ENCODE measurements around the gene ATG13. TPM values are rescaled to one million over a fixed set of nuclear protein-coding genes. Genes with fewer than 3 reads are reported as not detected.
A peak's percentile ranks its signal among the peaks of the same experiment; 100 is the strongest.

Gene ATG13
- total and polyA plus RNA-seq, 11 donors, result 26.7 to 74.8 (median 48.7) TPM

DNA sequence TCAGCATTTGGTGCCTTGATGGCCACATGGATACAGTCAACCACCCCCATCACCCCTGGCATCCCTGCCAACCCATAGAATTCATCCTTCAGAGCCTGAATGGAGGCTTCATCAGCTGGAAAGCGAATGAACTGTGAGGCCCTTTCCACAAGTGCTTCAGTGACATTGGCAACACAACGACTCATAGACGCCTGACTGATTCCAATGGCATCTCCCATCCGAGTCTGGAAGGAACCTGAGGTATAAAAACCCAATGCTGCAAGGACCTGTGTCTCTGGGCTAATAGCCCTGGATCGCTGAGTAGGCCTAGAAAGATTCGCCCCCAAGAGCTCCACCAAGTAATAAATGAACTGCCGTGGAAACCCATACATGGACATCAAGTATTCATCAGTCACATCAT lies 1.6 kb upstream of the ATG13 start:
- Histone ChIP-seq H3K27me3 (no peaks in the 10 kb centered on the region), H3K27ac (no peak overlapping the region), H3K36me3 (peaks cover 0 to 8% (median 3%) of the 10 kb centered on the region in 9 donors), H3K4me3 (no peak overlapping the region), H3K9me3 (no peaks in the 10 kb centered on the region), H3K4me1 (peaks cover 0 to 59% (median 27%) of the 10 kb centered on the region in 12 donors)
- DNase-seq (no peak), ATAC-seq (no peak)
- WGBS, 4 donors, result 96 to 98% (median 96%) methylated on average over 7 of the region's 7 CpGs
- TF ChIP-seq POLR2A (IDR thresholded peaks at IDR 0.05), result no peak
- TF ChIP-seq, protein P1, sequence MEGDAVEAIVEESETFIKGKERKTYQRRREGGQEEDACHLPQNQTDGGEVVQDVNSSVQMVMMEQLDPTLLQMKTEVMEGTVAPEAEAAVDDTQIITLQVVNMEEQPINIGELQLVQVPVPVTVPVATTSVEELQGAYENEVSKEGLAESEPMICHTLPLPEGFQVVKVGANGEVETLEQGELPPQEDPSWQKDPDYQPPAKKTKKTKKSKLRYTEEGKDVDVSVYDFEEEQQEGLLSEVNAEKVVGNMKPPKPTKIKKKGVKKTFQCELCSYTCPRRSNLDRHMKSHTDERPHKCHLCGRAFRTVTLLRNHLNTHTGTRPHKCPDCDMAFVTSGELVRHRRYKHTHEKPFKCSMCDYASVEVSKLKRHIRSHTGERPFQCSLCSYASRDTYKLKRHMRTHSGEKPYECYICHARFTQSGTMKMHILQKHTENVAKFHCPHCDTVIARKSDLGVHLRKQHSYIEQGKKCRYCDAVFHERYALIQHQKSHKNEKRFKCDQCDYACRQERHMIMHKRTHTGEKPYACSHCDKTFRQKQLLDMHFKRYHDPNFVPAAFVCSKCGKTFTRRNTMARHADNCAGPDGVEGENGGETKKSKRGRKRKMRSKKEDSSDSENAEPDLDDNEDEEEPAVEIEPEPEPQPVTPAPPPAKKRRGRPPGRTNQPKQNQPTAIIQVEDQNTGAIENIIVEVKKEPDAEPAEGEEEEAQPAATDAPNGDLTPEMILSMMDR (IDR thresholded peaks at IDR 0.05), result no peak
- intact Hi-C loops (cut with DNase I), result loop anchor here in 9 of 10 donors (2.0 to 10.0 kb wide), 8 partner anchors 21 to 231 kb away; partner anchors contain the start of genes CHRM4 (in 4 of the 9), MDK (in 3 of the 9), ARHGAP1 (in 2 of the 9) and ZNF408 (in 2 of the 9)

DNA sequence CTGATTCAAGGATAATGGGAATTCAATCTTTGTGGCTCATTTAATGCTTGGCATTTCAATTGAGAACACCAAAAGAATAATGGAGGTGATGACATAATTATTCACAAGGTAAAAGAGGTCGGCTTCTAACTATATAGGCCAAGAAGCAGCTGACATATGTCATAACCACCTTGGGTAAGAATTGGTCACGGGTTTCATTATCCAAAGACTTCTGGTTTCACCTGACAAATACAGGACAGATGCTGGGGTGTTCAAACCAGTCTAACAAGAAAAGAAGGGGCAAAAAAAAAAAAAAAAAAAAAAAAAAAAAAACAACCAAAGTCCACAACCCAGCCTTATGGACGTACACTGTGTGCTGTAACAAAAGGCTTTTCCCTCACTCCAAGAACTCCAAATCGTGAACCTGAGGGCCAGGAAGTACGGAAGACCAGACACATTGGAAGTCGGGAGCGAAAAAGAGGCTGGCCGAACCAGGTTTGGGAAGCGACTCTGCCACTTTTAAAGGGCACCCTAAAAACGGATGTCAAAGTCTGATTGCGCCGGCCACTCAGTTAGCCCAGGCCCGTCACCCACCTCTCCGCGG lies 711 bp upstream of the ATG13 start:
- no peaks in the 10 kb centered on the region for H3K9me3 ChIP-seq
- ATAC-seq, result peak in 2 of 4 donors; percentile 2 to 8
- DNase-seq, result no peak
- peak overlapping the region; percentile 85 to 97 (median 92) for H3K27ac ChIP-seq
- peaks cover 0 to 17% (median 12%) of the 10 kb centered on the region in 9 donors for H3K36me3 ChIP-seq
- no peaks in the 10 kb centered on the region for H3K27me3 ChIP-seq
- H3K4me1 ChIP-seq, result peaks cover 0 to 55% (median 27%) of the 10 kb centered on the region in 12 donors
- TF ChIP-seq POLR2A (IDR thresholded peaks at IDR 0.05), result peak in 1 of 2 donors; percentile 64
- TF ChIP-seq, protein P1 (IDR thresholded peaks at IDR 0.05), result no peak
- H3K4me3 ChIP-seq, result peak overlapping the region; percentile 67 to 99 (median 92)
- 2 to 5% (median 3%) methylated on average over 10 to 15 of the region's 15 CpGs for WGBS, 4 donors
- intact Hi-C loops (cut with DNase I), result loop anchor here in 9 of 10 donors (2.0 to 10.0 kb wide), 8 partner anchors 22 to 232 kb away; partner anchors contain the start of genes CHRM4 (in 4 of the 9), MDK (in 3 of the 9), ARHGAP1 (in 2 of the 9) and ZNF408 (in 2 of the 9)

DNA sequence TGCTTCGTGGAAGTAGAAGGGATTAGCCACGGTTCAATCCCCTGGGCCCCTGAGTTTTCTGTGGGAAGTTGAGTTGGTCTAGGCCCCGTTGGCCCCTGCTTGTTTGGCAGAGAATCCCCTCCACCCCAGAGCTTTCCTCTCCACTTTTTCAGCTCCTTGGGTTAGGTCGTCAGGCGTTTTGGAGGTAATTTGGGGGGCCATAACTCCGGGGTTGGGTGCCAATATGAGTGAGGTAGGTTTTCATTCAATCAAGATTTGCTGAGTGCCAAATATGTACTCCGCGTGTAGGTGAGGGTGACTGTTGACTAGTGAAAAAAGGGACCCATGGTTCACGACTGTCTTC lies 590 bp downstream of the ATG13 start:
- no peaks in the 10 kb centered on the region for H3K27me3 ChIP-seq
- H3K9me3 ChIP-seq, result no peaks in the 10 kb centered on the region
- H3K4me1 ChIP-seq, result peaks cover 0 to 46% (median 20%) of the 10 kb centered on the region in 12 donors
- TF ChIP-seq, protein P1 (IDR thresholded peaks at IDR 0.05), result peak in 1 of 12 donors; percentile 2
- TF ChIP-seq POLR2A (IDR thresholded peaks at IDR 0.05), result no peak
- H3K27ac ChIP-seq, result peak overlapping the region; percentile 85 to 97 (median 92)
- peak overlapping the region; percentile 67 to 99 (median 92) for H3K4me3 ChIP-seq
- ATAC-seq (no peak), DNase-seq (no peak)
- intact Hi-C loops (cut with DNase I), result loop anchor here in 9 of 10 donors (2.0 to 10.0 kb wide), 8 partner anchors 23 to 233 kb away; partner anchors contain the start of genes CHRM4 (in 4 of the 9), MDK (in 3 of the 9), ARHGAP1 (in 2 of the 9) and ZNF408 (in 2 of the 9)
- 3 to 4% (median 3%) methylated on average over 9 of the region's 9 CpGs for WGBS, 4 donors
- H3K36me3 ChIP-seq, result peaks cover 0 to 29% (median 23%) of the 10 kb centered on the region in 9 donors

DNA sequence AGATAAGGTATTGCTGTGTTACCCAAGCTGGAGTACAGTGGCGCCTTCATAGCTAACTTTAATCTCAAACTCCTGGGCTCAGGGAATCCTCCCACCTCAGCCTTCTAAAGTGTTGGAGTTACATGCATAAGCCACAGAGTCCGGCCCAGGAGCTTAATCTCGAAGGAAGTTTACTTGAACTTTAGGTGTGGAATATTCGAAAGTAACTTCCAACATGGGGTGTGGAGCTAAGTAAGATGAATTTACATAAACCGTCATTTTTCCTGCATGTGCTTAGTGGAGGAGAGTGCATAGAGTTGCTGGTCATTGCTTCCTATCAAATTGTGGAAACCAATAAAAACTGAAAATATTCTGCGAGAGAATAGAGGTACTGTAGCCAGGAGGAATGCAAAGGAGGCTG lies 1.5 kb downstream of the ATG13 start:
- Histone ChIP-seq H3K4me3 (peak overlapping the region in 10 of 12 donors; percentile 67 to 99 (median 96)), H3K36me3 (peaks cover 0 to 38% (median 30%) of the 10 kb centered on the region in 9 donors), H3K27me3 (no peaks in the 10 kb centered on the region), H3K4me1 (peaks cover 0 to 46% (median 20%) of the 10 kb centered on the region in 12 donors), H3K9me3 (no peaks in the 10 kb centered on the region), H3K27ac (no peak overlapping the region)
- ATAC-seq, result no peak
- WGBS, 4 donors, result 64 to 75% (median 67%) methylated on average over 6 of the region's 6 CpGs
- DNase-seq, result no peak
- TF ChIP-seq POLR2A (IDR thresholded peaks at IDR 0.05), result no peak
- TF ChIP-seq, protein P1 (IDR thresholded peaks at IDR 0.05), result no peak
- intact Hi-C loops (cut with DNase I), result loop anchor here in 9 of 10 donors (5.0 to 10.0 kb wide), 7 partner anchors 63 to 234 kb away; partner anchors contain the start of genes CHRM4 (in 4 of the 9), MDK (in 3 of the 9), ARHGAP1 (in 2 of the 9) and ZNF408 (in 2 of the 9)

Data from heart left ventricle (tissue), 16 donors.